B cell (primary cell): ENCODE results near the gene TLR10. TPM values are rescaled to one million over a fixed set of nuclear protein-coding genes. Genes with fewer than 3 reads are reported as not detected.

ENCODE experiments used
- ATAC-seq: fragments of 200-7000 bp; cut with Tn5 transposase; one replicate; pipeline ENCODE4 v1.10.0; 2021; ENCODE audit warnings: low read depth, mild to moderate bottlenecking, moderate number of reproducible peaks, moderate library complexity
- CTCF ChIA-PET: fragments of 350-600 bp; sonication (Branson Sonifier 250); formaldehyde crosslinking; loops from one replicate; lab custom pipeline; 2021; ENCODE audit warnings: antibody characterized with exemption, inconsistent platforms; lab: Charles Lee
- POLR2A ChIA-PET: fragments of 350-600 bp; sonication (Branson Sonifier 250); formaldehyde crosslinking; loops from one replicate; lab custom pipeline; 2021; ENCODE audit warnings: antibody characterized with exemption; lab: Charles Lee
- DNase-seq: peaks from one replicate; pipeline ENCODE4 v3.0.0; 2013
- H2AFZ ChIP-seq: 2 replicates; pipeline ENCODE4 v1.6.1; 2012; ENCODE audit warnings: mild to moderate bottlenecking, low read depth, low read length; ENCODE audit not compliant: insufficient read depth, poor library complexity, severe bottlenecking
- H3K27ac ChIP-seq, 2 donors: 1 replicate in 1 of 2; 2 replicates in 1 of 2; pipeline ENCODE4 v1.5.1; 2012 to 2013; ENCODE audit warnings: low read length in 2 of 2, mild to moderate bottlenecking in 2 of 2, moderate library complexity in 1 of 2
- H3K27me3 ChIP-seq, 4 experiments: fragments of 200-600 bp in 1 of 4; sonication (generic) in 1 of 4; replicated peaks in 1 of 4; 1 replicate in 2 of 4; 2 replicates in 2 of 4; pipeline versions ENCODE4 v1.6.1 to v1.7.0; 2013 to 2016; ENCODE audit warnings: low read length in 3 of 4, mild to moderate bottlenecking in 2 of 4, mixed read lengths in 1 of 4, moderate library complexity in 1 of 4; ENCODE audit not compliant: insufficient read depth in 4 of 4, control insufficient read depth in 3 of 4; ENCODE audit errors: control extremely low read depth in 1 of 4
- H3K36me3 ChIP-seq, 2 experiments: replicated peaks in 1 of 2; 1 replicate in 1 of 2; 2 replicates in 1 of 2; pipeline versions ENCODE4 v1.6.1 to v1.7.1; 2013; ENCODE audit warnings: low read length in 1 of 2; ENCODE audit not compliant: insufficient read depth in 2 of 2, control insufficient read depth in 1 of 2; ENCODE audit errors: control extremely low read depth in 1 of 2, extremely low read depth in 1 of 2
- H3K4me1 ChIP-seq, 2 donors: fragments of 200-600 bp in 1 of 2; sonication (generic) in 1 of 2; 1 replicate in 1 of 2; 2 replicates in 1 of 2; pipeline versions ENCODE4 v1.5.1 to v1.6.1; 2013 to 2017; ENCODE audit warnings: low read length in 2 of 2; ENCODE audit not compliant: control insufficient read depth in 2 of 2, insufficient read depth in 2 of 2
- H3K4me2 ChIP-seq: replicated peaks from 2 replicates; pipeline ENCODE3; 2012; ENCODE audit warnings: mild to moderate bottlenecking, low read depth, low read length; ENCODE audit not compliant: poor library complexity, severe bottlenecking
- H3K4me3 ChIP-seq, 5 experiments: fragments of 200-600 bp in 1 of 5; sonication (generic) in 1 of 5; 1 replicate in 3 of 5; 2 replicates in 2 of 5; pipeline versions ENCODE4 v1.5.1 to v1.7.0; 2011 to 2016; ENCODE audit warnings: low read length in 4 of 5, mild to moderate bottlenecking in 4 of 5, low read depth in 2 of 5, control low read depth in 1 of 5, moderate library complexity in 1 of 5; ENCODE audit not compliant: insufficient read depth in 1 of 5; ENCODE audit errors: control extremely low read depth in 1 of 5, extremely low read depth in 1 of 5
- H3K79me2 ChIP-seq: fragments of 200-600 bp; sonication (generic); one replicate; pipeline ENCODE4 v1.6.0; 2016; ENCODE audit warnings: low read length; ENCODE audit not compliant: control insufficient read depth, insufficient read depth
- H3K9ac ChIP-seq: fragments of 200-600 bp; sonication (generic); 2 replicates; pipeline ENCODE4 v1.6.1; 2017; ENCODE audit warnings: mild to moderate bottlenecking, low read length, moderate library complexity
- H3K9me3 ChIP-seq, 3 donors: one replicate each; pipeline versions ENCODE4 v1.6.1 to v1.7.1; 2013; ENCODE audit warnings: low read length in 2 of 3; ENCODE audit not compliant: control insufficient read depth in 2 of 3, insufficient read depth in 1 of 3; ENCODE audit errors: control extremely low read depth in 1 of 3
- H4K20me1 ChIP-seq: 2 replicates; pipeline ENCODE4 v1.6.0; 2012; ENCODE audit warnings: mild to moderate bottlenecking, low read length; ENCODE audit not compliant: insufficient read depth, control insufficient read depth, poor library complexity, severe bottlenecking
- H3K27ac Mint-ChIP-seq: one replicate; pipeline ENCODE4 v1.8.0; 2021; ENCODE audit warnings: mixed read lengths
- H3K27me3 Mint-ChIP-seq: one replicate; pipeline ENCODE4 v1.8.0; 2021; ENCODE audit warnings: mixed read lengths
- H3K4me1 Mint-ChIP-seq: one replicate; pipeline ENCODE4 v1.8.0; 2021; ENCODE audit warnings: mixed read lengths
- H3K4me3 Mint-ChIP-seq: one replicate; pipeline ENCODE4 v1.8.0; 2021; ENCODE audit warnings: mixed read lengths
- H3K9me3 Mint-ChIP-seq: one replicate; pipeline ENCODE4 v1.8.0; 2022; ENCODE audit warnings: mixed read lengths; ENCODE audit not compliant: insufficient read depth
- EZH2 ChIP-seq: IDR thresholded peaks from 2 replicates; pipeline ENCODE4 v1.6.1; 2012; ENCODE audit warnings: borderline replicate concordance, low read depth, mild to moderate bottlenecking, moderate library complexity, low read length; ENCODE audit not compliant: insufficient read depth, poor library complexity, severe bottlenecking
- WGBS: methylation state at CpG from one replicate; pipeline ENCODE4 v1.1.5; 2013; ENCODE audit warnings: missing lambda C conversion rate; ENCODE audit not compliant: insufficient coverage; 5-methylcytosine and 5-hydroxymethylcytosine counted together
- intact Hi-C: fragments of 100-400 bp; cut with micrococcal nuclease; formaldehyde crosslinking; loops from one replicate; pipeline ENCODE4 v1.10.0; 2022
- polyA plus RNA-seq: library from polyadenylated mRNA; depleted of rRNA; stranded (reverse); fragments of >200 nt; gene quantifications from 2 replicates; pipeline ENCODE4 v1.2.3, GENCODE V29; 2012
- small RNA-seq: library from RNA; depleted of rRNA; stranded (forward); fragments of <200 nt; gene quantifications from one replicate; pipeline ENCODE3, GENCODE V24; 2012; ENCODE audit warnings: low replicate concordance, low read depth; ENCODE audit not compliant: insufficient read length
- total RNA-seq, 2 donors: library from RNA; stranded (reverse); fragments of 120-200 nt in 1 of 2; gene quantifications; 1 replicate in 1 of 2; 2 replicates in 1 of 2; pipeline versions ENCODE4 v1.2.3 to v1.2.4, GENCODE V29; 2013 to 2022
- TF ChIP-seq, protein P1 (sequence below): fragments of 200-600 bp; IDR thresholded peaks from one replicate; pipeline ENCODE4 v1.8.0; 2022; ENCODE audit warnings: antibody characterized with exemption, mild to moderate bottlenecking

Gene TLR10
- total and polyA plus RNA-seq, 2 donors (not counting 1 experiment from before 2014, with no cell fraction given): 48.0 to 51.5 TPM

- WGBS: 50% methylated on average over 2 of the region's 4 CpGs
- no peak for TF ChIP-seq EZH2
- TF ChIP-seq, protein P1, sequence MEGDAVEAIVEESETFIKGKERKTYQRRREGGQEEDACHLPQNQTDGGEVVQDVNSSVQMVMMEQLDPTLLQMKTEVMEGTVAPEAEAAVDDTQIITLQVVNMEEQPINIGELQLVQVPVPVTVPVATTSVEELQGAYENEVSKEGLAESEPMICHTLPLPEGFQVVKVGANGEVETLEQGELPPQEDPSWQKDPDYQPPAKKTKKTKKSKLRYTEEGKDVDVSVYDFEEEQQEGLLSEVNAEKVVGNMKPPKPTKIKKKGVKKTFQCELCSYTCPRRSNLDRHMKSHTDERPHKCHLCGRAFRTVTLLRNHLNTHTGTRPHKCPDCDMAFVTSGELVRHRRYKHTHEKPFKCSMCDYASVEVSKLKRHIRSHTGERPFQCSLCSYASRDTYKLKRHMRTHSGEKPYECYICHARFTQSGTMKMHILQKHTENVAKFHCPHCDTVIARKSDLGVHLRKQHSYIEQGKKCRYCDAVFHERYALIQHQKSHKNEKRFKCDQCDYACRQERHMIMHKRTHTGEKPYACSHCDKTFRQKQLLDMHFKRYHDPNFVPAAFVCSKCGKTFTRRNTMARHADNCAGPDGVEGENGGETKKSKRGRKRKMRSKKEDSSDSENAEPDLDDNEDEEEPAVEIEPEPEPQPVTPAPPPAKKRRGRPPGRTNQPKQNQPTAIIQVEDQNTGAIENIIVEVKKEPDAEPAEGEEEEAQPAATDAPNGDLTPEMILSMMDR: no peak
- Histone ChIP-seq H4K20me1 (no peaks in the 10 kb centered on the region), H3K4me3 (no peak overlapping the region), H3K27me3 (no peaks in the 10 kb centered on the region), H2AFZ (no peak overlapping the region), H3K79me2 (no peaks in the 10 kb centered on the region), H3K9me3 (no peaks in the 10 kb centered on the region), H3K4me1 (no peaks in the 10 kb centered on the region), H3K36me3 (no peaks in the 10 kb centered on the region), H3K9ac (no peak overlapping the region), H3K27ac (no peak overlapping the region), H3K4me2 (no peak overlapping the region)
- ChIA-PET POLR2A (no interaction called here), CTCF (no interaction called here)
- Mint-ChIP-seq H3K9me3 (no peaks in the 10 kb centered on the region), H3K27ac (no peak overlapping the region), H3K4me1 (no peaks in the 10 kb centered on the region), H3K4me3 (no peak overlapping the region), H3K27me3 (no peaks in the 10 kb centered on the region)
- ATAC-seq: no peak
- no peak for DNase-seq
- intact Hi-C loops: no loop called here
Observed at GRCh38 chr4:38723114-38723513, 59.7 kb downstream of the TLR10 start.

Small RNA genes lying within 50 kb of the gene (small RNA-seq; reads per million reads assigned to genes)
- not detected for gene RNA5SP158

Other genes starting within 250 kb of the TLR10 start
- 51.9 and 52.8 TPM in 2 replicates for gene KLF3, start 118.8 kb downstream of the TLR10 start, total RNA-seq
- gene KLF3, start 118.8 kb downstream of the TLR10 start, polyA plus RNA-seq: 32.9 and 42.4 TPM in 2 replicates
- gene TLR1, start 21.8 kb upstream of the TLR10 start, total RNA-seq: 50.8 and 54.1 TPM in 2 replicates
- 23.4 and 30.6 TPM in 2 replicates for gene TLR1, start 21.8 kb upstream of the TLR10 start, polyA plus RNA-seq
- 54.4 and 60.6 TPM in 2 replicates for gene TLR6, start 73.8 kb upstream of the TLR10 start, total RNA-seq
- 9.3 and 10.0 TPM in 2 replicates for gene TLR6, start 73.8 kb upstream of the TLR10 start, polyA plus RNA-seq
- gene FAM114A1, start 84.8 kb upstream of the TLR10 start, total RNA-seq: 2.2 and 2.9 TPM in 2 replicates
- 0.30 and 1.8 TPM in 2 replicates for gene FAM114A1, start 84.8 kb upstream of the TLR10 start, polyA plus RNA-seq
- 59.9 and 61.4 TPM in 2 replicates for gene TMEM156, start 249.4 kb upstream of the TLR10 start, total RNA-seq
- gene TMEM156, start 249.4 kb upstream of the TLR10 start, polyA plus RNA-seq: 58.4 and 78.9 TPM in 2 replicates